GM21737 (cell line): ENCODE data around the gene DNM2.
A peak's percentile ranks its signal among the peaks of the same experiment; 100 is the strongest.
"Not testable (repeated sequence)": the region's sequence is repeated elsewhere in the genome, so short reads cannot be mapped to it uniquely, and the experiment has no call there.

Experiments used
- ATAC-seq: cut with Tn5 transposase; IDR thresholded peaks from one replicate; pipeline ENCODE4 v1.9.1; 2021; ENCODE audit warnings: mild to moderate bottlenecking, moderate library complexity; ENCODE audit not compliant: unreplicated experiment

The DNM2 gene

DNA sequence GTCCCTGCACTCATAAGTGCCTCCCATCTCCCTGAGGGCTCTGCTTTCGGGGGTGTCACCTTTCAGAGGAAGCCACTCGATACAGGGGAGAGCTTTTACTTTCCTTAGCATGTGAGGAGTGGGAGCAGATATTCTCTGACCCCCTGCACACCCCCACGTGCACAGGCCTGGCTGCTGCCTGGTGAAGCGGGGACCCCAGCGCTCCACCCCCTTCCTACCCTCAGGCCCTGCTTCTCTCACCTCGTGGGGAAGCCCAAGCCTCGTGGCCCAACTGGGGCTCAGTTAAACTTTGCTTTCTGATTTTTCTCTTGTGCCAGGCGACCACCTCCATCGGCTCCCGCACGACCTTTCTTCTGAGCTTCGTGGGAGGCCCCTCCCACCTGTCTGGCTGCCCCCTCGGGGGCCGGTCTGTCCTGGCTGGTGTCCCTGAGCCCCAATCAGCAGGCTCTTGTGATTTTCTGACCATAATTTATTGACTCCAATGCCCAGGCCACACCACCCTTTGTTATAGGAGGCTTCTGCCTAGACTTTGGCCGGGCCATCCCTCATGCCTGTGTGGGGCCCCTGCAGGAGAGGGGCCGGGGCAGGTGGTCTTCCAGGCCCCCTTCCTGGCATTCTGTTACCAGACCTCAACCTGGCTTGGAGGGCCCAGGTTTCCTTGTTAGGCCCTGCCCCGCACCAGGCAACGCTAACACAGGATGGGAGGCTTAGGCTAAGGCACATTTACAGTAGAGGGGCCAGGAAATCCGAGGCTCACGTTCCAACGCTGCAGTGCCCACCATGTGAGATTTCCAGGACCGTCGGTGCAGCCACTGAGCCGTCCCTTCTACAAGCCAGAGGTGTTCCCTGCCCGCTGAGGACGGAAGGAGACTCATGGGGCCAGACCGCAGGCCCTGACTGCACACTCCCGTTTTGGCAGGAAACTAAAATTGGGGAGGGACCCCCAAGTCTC lies 114.4 kb downstream of the DNM2 start:
- ATAC-seq: no peak

DNA sequence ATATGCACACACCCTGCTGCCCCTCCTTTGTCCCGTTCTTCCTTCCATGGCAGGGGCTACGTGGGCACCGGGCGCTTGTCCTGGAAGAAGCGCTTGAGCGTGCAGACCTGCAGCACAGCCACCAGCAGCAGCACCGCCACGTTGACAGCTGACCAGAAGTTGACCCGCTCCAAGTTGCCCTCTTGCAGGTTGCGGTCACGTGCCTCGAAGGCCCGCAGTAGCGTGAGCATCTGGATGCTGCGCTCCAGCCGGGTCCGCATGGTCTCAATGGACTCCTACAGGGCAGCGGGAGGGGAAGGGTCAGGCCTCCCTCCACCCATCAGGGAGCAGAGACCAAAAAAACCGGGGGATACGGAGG lies 115.0 kb downstream of the DNM2 start:
- ATAC-seq: no peak

DNA sequence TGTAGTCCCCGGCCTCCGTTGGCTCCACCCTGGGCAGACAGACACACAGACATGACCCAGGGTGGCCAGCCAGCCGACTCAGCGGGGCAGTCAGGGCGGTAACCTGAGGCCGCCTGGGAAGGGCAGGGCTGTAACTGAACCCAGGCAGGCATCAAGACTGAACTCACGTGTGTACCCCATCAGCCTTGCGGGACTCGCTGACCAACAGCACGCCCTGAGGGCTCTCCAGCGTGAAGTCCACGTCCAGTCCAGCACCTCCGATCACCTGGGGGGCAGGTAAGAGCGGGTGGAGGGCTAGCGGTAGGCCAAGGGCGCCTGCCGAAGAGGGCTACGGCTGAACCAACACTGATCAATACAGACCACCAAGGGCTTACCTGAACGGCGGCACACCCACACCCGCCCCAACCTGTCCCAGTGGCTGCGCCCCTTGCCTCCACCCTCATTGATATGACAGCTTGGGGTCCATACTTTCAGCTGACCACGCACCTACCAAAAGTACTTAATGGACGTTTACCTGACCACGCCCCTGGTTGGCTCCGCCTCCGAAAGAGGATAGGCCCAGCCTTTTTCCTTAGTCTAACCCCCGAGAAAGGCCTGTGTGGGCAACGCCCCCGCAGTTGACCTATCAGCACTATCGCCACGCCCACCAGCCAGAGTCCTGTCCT lies 117.3 kb downstream of the DNM2 start:
- ATAC-seq: no peak

DNA sequence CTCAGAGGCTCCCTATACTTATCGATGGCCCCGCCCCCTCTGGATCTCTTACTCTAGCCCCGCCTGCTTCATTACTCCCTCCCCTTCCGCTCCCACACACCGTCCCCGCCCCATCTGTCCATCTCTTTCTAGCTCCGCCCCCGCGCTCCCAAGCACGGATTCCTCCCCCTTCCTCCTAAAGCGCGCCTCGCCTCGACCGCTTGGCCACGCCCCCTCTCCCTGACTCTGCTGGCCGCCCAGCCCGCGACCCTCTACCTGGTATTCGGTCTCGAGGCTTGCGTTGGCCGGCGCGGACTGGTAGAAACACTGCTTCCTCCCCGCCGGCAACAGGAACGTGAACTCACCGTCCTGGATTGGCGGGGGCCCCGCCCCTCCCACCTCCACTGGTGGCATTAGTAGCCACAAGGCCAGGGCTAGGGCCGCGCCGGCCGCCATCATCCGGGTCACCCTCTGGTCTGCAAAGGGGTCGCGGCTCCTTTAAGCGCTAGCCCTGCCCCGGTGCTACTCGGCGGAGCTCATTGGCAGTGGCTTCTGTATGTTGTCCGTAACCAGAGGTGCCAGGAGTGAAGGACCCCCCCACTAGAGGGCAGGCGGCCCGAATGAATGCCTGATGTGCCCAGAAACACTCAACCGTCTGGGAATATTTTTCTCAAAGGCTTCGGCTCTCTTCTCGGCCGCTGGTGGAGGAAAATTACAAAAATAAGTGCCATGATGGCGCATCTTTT lies 118.0 kb downstream of the DNM2 start, which contains the start of gene TMED1:
TSS of gene TMED1 (minus strand) at position 459 of the 725 bp plus-strand sequence. CDS start at position 438, 21 bp downstream.
- ATAC-seq: peak; percentile 73

DNA sequence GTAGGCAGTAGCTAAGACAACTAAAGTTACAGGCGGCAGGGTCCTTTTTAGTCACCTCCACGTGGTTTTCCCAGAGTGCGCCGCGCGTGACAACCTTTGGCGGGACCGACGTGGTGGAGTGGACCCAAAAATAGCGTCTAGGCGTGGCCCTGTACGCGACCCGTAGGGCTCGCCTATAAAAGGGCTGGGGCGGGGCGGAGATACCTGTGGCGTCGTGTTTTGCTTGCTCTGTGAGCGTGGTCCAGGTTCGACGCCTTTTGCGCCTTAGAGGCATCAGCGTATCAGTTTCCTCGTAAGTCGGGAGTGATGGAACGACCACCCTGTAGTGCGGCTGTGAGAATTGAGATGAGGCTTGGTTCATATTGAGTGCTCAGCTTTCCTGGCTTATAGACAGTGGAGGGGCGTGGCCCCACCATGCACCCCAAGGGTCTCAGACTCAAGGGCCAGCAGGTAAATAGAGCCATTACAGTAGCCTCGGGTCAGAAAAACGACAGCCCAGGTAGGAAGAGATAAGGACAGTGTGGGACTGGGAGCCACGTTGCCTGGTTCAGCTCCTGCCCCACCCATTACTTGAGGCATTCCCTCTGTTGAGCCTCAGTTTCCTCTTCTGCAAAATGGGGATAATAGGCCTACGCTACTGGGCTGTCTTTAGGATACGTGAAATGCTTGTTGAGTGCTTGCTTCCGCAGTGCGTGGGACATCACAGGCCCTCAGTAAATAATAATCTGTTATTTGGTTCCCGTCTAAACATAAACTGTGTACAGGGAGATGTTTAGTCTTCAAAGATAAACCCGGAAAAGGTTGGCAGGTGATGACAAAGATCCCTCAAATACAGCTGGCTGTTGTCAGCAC lies 118.8 kb downstream of the DNM2 start:
- ATAC-seq: peak; percentile 23

DNA sequence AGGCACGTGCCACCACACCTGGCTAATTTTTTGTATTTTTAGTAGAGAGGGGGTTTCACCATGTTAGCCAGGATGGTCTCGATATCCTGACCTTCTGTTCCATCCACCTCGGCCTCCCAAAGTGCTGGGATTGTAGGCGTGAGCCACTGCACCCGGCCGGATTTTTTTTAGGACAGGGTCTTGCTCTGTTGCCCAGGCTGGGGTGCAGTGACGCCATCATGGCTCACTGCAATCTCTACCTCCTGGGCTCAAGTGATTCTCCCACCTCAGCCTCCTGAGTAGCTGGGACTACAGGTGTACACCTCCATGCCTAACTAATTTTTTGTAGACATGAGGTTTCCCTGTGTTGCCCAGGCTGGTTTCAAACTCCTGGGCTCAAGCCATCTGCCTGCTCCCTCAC lies 119.8 kb downstream of the DNM2 start:
- not testable (repeated sequence) for ATAC-seq

DNA sequence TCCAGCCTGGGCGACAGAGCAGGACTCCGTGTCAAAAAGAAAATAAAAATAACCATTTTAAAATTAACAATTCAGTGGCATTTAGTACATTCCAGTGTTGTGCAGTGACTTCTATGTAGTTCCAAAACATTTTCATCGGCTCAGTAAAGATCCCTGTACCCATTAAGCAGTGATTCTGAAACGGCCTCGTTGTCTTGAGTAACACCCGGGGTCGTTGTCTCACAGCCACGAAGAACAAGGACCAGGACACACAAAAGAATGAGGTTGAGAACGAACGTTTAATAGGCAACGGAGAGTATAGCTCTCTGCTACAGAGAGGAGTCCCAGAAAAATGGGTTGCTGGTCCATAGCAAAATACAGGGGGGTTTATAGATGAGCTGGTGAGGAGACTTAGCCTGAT lies 120.5 kb downstream of the DNM2 start:
- ATAC-seq: no peak

DNA sequence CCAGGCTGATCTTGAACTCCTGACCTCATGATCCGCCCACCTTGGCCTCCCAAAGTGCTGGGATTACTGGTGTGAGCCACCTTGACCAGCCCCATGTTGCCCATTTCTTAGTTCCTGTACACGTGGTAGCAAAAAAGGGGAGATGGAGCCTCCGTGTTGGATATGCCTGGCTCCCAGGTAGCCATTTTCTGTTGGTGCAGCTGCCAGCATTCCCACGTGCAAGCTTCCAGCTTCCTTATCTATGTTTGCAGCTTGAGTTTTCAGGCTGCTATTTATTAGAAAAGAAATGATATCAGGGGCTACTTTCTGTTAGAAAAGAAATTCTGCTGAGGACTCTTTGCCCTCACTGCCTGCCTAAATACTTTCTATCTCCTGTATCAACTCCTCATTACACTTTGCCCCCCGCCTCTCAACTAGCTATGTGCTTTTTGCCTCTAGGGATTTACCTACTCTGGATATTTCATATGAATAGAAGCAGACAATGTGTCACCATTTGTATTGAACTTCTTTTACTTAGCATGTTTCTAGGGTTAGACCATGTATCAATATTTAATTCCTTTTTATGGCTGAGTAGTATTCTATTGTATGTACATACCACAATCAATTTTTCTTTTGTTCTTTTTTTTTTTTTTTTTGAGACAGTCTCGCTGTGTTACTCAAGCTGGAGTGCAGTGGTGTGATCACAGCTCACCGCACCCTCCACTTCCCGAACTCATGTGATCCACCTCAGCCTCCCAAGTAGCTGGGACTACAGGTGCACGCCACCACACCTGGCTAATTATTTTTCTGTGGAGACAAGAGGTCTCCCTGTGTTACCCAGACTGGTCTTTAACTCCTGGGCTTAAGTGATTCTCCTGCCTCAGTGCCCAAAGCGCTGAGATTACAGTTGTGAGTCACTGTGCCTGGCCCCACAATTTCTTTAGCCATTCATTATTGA lies 121.5 kb downstream of the DNM2 start:
- no peak for ATAC-seq

DNA sequence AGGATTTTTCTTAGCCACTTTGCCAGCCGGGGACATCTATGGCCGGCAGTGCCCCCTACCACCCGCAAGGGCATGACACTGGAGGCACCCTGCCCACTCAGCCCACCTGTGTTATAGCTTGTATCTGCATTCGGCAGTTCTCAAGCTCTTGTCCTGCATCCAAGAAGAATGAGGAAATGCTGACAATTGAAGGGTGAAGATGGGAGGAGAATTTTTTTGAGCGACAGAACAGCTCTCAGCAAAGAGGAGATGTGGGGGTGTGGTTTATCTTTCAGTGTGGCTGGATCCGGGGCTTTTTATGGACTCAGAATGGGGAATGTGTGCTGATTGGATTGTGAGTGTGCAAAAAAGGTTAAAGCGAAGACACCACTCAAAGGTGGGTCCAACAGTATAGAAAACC lies 124.9 kb downstream of the DNM2 start:
- ATAC-seq: no peak

DNA sequence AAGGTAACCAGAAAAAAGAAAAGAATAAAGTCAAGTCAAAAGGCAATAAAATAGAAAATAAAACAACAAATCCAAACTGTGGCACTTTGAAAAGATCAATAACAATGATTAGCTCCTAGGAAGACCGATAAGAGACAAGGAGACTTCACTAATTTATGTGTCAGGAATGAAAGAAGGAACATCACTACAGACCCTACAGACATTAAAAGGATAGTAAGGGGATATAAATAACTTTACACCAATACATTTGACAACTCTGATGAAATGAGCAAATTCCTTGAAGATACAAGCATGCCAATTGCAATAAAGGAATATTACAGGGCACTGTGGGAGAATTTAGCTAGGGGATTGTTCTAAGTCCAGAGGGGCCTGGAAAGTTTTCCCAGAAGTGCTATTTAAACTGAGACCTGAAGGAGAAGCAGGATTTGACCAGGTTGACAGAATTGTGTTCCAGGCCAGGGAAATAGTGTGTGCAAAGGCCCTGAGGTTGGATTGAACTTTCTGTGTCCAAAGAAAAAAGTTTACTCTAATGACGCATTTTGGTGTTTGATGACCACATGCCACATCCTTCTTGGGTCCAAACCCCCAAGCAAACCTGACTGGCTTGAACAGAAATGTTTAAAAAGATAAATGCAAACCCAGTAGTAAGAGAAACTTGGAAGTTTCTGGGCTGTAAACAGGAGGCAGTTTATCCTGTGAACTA lies 128.8 kb downstream of the DNM2 start:
- no peak for ATAC-seq

DNA sequence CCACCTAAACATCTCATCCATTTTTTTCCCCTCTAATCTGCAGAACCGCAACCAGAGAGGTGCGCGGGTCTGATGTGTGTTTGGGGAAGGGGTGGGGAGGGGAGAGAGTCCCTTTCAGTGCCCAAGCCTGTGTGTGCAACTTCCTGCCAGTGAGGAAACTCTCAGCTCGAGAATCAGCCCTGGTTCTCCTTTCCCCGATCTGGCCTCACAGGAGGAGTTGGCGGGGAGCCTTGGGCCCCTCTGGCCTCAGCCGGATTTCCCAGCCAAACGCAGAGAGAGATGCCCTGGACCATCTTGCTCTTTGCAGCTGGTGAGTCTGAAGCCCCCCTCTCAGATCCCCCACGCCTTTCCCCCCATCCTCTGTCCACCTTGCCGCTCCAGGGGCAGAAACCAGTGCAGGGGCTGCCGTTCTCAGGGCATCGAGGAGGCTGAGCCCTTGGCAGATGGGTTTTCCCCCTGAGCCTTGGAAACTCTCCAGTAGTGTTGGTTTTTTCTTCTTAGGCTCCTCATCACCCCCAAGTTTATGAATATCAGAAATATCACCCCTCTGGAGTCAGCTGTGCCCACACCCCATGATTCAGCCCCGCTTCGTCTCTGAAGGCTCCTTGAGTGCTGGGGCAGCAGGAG lies 130.5 kb downstream of the DNM2 start, which contains the start of gene C19orf38:
TSS of gene C19orf38 (plus strand) at position 186 of the 627 bp plus-strand sequence. CDS start at position 280, 94 bp downstream.
- ATAC-seq: no peak

DNA sequence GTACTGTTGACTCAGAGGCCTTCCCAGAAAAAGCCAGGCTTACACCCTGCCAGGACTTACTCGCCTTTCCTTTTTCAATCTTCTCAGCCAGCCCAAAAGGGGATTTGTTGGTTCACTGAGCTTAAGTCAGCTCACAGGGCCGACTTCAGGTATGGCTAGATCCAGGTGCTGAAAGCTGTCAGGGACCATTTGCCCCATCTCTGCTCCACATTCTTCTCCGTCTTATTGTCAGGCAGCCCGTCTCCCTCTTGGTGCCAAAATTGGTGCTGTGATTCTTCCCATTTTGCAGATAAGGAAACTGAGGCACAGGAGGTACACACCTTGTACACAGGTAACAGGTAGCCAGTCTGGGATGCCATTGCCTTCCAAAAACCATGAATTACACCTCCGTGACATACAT lies 132.8 kb downstream of the DNM2 start:
- no peak for ATAC-seq

DNA sequence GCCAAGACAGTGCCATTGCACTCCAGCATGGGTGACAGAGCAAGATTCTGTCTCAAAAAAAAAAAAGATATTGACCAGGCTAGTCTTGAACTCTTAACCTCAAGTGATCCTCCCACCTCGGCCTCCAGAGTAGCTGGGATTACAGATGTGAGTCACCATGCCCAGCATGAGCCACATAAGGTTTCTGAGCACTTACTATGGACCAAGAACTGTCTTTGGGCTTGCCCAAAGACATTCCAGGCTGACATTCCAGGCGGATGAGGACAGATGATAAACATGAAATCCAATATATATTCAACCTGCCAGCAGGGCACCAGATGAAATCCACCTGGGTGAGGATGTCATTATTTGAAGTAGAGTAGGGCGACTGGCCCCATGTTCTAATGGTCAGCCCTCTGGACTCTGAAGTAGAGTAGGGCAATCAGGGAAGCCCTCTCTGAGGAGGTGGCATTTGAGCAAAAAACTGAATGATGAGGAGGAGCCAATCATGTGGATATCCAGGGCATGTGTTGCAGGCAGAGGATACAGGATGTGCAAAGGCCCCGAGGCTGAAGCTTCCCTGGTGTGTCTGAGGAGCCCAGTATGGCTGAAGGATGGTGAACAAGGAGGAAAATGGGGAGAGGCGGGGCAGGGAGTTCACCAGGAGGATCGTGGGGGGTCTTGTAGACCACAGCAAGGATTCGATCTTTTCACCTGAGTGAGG lies 134.4 kb downstream of the DNM2 start:
- ATAC-seq: no peak

DNA sequence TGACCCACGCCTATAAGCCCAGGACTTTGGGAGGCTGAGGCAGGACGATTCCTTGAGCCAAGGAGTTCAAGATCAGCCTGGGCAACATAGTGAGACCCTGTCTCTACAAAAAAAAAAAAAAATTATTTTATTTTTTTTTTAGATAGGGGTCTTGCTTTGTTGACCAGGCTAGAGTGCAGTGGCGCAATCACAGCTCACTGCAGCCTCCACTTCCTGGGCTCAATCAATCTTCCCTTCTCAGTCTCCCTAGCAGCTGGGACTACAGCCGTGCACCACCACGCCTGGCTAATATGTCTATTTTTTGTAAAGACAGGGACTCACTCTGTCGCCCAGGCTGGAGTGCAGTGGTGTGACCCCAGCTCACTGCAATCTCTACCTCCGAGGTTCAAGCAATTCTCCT lies 135.1 kb downstream of the DNM2 start:
- ATAC-seq: no peak

DNA sequence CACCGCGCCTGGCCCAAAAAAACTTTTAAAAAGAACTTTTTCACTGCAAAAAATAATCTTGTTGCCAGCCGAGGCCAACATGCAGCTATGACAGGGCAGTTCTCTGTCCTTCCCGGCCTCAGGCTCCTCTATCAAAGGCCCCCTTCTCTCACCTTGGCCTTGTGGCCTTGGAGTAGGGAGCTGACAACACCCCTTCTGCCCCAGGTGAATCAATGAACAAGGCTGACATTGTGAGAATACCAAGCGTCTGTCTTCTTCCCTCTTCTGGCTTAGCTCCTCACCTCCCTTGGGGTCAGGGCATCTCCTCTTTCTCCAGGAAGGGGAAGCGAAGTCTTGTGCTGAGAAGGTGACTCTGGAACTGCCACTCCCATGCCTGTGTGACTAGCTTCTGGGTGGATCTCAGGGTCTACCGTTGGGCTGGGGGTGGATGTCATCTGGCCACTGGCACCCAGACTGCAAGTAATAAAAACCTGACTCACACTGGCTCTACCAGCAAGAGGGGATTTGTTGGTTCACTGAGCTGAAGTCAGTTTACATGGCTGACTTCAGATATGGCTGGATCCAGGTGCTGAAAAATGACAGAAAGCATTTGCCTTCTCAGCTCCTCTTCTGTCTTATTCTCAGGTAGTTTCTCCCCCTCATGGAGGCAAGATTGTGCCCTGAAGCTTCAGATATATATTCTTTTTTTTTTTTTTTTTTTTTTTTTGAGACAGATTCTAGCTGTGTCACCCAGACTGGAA lies 136.6 kb downstream of the DNM2 start:
- no peak for ATAC-seq

DNA sequence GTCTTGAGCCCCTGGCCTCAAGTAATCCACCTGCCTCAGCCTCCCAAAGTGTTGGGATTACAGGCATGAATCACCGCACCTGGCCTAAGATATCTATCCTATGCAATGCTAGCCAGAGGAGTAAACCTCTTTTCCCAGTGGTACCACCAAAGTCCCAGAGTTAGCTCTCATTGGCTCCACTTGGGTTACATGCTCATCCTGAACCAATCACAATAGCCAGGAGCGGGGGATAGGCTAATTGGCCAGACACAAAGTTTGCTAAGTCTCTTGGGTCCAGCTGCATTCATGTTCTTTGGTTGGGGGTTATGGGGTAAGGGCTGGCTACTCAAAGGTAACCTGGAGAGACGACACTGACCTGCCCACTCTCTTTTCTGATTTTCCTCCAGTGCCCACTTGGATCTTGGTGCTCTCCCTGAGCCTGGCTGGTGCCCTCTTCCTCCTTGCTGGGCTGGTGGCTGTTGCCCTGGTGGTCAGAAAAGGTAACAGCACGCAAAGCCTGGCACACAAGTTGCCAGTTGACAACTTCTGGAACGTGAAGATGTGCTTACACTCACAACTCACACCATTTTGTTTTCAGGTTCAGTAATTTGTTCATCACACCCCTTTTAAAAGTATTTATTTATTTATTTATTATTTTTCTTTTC lies 138.1 kb downstream of the DNM2 start:
- ATAC-seq: no peak
